MM.1S (cell line): ENCODE data around the gene MS4A15.

Experiments used
- CTCF ChIP-seq: fragments of 300-600 bp; sonication (generic); IDR thresholded peaks from 2 replicates; pipeline ENCODE4 v1.5.1; 2016; ENCODE audit warnings: antibody characterized with exemption, low read length, mixed read lengths
- EZH2 ChIP-seq: fragments of 300-600 bp; sonication (generic); optimal IDR thresholded peaks from 2 replicates; pipeline ENCODE3; 2017; ENCODE audit warnings: low read depth, mild to moderate bottlenecking, antibody characterized with exemption, low read length, mixed read lengths
- EZH2phosphoT487 ChIP-seq: fragments of 300-600 bp; sonication (generic); IDR thresholded peaks from 2 replicates; pipeline ENCODE4 v1.6.1; 2018; ENCODE audit warnings: antibody characterized with exemption, low read length

GRCh38 chr11:60782393-60783140, 25.9 kb downstream of the MS4A15 start:
- TF ChIP-seq CTCF, result no peak
- no peak for TF ChIP-seq EZH2
- TF ChIP-seq EZH2phosphoT487, result no peak
